BJ (cell line): ENCODE data around the gene KRT4. TPM values are rescaled to one million over a fixed set of nuclear protein-coding genes. Genes with fewer than 3 reads are reported as not detected.
A peak's percentile ranks its signal among the peaks of the same experiment; 100 is the strongest.

Source experiments
- CTCF ChIA-PET: fragments of 350-600 bp; formaldehyde crosslinking; extraction: SDS; loops from one replicate; lab custom pipeline; 2021; ENCODE audit warnings: antibody characterized with exemption, inconsistent platforms; lab: Yijun Ruan, JAX
- POLR2A ChIA-PET: fragments of 300-600 bp; sonication (Branson Sonifier 250); formaldehyde crosslinking; extraction: SDS; loops from one replicate; lab custom pipeline; 2021; ENCODE audit warnings: antibody characterized with exemption; lab: Charles Lee
- DNase-seq: peaks from one replicate; pipeline ENCODE4 v3.0.0-alpha.2; 2011; ENCODE audit warnings: low read depth
- H3K27me3 ChIP-seq: 2 replicates; pipeline ENCODE4 v1.6.0; 2011; ENCODE audit warnings: low read length; ENCODE audit not compliant: control insufficient read depth, insufficient read depth
- H3K36me3 ChIP-seq: 2 replicates; pipeline ENCODE4 v1.5.1; 2011; ENCODE audit warnings: low read length; ENCODE audit not compliant: control insufficient read depth, insufficient read depth
- H3K4me3 ChIP-seq: 2 replicates; pipeline ENCODE4 v1.5.1; 2011; ENCODE audit warnings: low read depth, mild to moderate bottlenecking, control low read depth, low read length
- polyA minus RNA-seq: library from RNA; depleted of rRNA, polyadenylated mRNA; stranded (reverse); fragments of >200 nt; gene quantifications from 2 replicates; pipeline ENCODE4 v1.2.3, GENCODE V29; 2011; rRNA and poly(A)+ RNA removed
- polyA plus RNA-seq: library from polyadenylated mRNA; depleted of rRNA; stranded (reverse); fragments of >200 nt; gene quantifications from 2 replicates; pipeline ENCODE4 v1.2.3, GENCODE V29; 2011; rRNA removed
- TF ChIP-seq, protein P1 (sequence below): IDR thresholded peaks from 2 replicates; pipeline ENCODE4 v1.5.1; 2011; ENCODE audit warnings: low read depth, mild to moderate bottlenecking, control low read depth, inconsistent platforms, low read length, moderate library complexity; ENCODE audit not compliant: insufficient read depth

KRT4 gene
- 0.06 and 0.12 TPM in 2 replicates for polyA plus RNA-seq
- not detected in 2 replicates for polyA minus RNA-seq

DNA sequence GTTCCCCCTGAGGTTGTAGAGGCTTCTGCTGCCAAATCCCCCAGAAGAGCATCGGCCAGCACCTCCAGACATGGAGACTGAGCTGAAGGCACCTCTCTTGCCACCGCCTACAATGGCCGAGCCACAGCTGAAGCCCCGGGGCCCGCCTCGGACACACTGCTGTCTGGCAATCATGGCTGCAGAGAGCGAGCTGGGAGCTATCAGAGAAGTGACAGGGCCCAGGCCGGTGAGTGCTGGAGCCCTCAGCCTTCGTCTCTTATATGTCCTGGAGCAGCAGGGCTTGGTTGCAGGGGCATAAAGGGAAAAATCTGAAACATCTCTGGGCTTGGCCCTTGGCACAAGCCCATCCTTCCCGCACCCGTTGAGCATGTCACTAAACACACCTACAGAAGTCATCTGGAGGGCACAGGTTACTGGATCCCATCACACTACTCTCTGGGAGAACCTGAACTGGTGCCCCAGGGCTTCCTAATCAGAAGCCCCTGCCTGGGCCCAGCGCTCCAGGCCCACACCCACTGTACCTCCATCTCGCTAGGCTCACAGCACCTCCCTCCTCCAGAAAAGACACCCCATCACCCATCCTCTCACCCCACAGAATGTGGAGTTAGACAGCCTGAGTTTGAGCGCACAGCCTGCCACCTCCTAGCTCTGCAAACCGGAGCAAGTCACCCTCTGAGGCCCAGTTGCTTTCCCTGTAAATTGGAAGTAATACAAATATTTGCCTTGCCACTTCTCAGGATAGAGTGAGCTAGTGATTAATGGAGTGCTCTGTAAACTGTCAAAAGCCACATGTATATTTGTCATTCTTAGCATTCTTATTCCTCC is at the start of gene KRT4:
KRT4 (minus strand) TSS at position 232 of the 825 bp plus-strand sequence; CDS start at position 174, 58 bp downstream.
- ChIA-PET POLR2A (interaction anchor here (0.6 kb wide), 1 partner anchor 245 kb away, joined by 3 read pairs; no protein-coding TSS in a partner anchor), CTCF (interaction anchor here (1.0 to 1.5 kb wide), 3 partner anchors 12 to 442 kb away, joined by 3 to 4 read pairs (median 4); no protein-coding TSS in a partner anchor)
- peak; percentile 25 for DNase-seq
- TF ChIP-seq, protein P1, sequence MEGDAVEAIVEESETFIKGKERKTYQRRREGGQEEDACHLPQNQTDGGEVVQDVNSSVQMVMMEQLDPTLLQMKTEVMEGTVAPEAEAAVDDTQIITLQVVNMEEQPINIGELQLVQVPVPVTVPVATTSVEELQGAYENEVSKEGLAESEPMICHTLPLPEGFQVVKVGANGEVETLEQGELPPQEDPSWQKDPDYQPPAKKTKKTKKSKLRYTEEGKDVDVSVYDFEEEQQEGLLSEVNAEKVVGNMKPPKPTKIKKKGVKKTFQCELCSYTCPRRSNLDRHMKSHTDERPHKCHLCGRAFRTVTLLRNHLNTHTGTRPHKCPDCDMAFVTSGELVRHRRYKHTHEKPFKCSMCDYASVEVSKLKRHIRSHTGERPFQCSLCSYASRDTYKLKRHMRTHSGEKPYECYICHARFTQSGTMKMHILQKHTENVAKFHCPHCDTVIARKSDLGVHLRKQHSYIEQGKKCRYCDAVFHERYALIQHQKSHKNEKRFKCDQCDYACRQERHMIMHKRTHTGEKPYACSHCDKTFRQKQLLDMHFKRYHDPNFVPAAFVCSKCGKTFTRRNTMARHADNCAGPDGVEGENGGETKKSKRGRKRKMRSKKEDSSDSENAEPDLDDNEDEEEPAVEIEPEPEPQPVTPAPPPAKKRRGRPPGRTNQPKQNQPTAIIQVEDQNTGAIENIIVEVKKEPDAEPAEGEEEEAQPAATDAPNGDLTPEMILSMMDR, result no peak
- Histone ChIP-seq H3K36me3 (no peaks in the 10 kb centered on the region), H3K4me3 (no peak within 1 kb of the TSS), H3K27me3 (peaks cover 20% of the 10 kb centered on the region)

DNA sequence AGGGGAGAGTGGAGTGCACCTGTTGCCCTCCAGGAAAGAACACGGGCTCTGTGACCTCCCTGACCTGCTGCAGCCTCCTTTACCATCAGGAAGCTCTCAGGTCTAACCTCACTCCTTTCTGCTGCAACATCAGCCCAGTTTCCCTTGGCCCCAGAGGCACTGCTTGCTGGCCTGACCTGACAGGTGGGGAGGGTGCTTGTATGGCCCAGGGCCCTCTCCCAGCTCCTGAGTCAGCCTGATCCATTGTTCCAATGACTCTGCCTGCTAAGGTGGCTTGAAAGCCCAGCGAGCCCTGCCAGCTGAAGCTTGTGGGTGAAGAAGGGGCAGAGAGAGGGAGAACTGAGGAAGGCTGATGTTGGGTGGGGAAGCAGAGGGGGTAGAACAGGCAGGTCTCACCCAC is 48.1 kb upstream of the KRT4 start:
- H3K36me3 ChIP-seq, result no peaks in the 10 kb centered on the region
- H3K4me3 ChIP-seq, result no peak overlapping the region
- no peak for DNase-seq
- H3K27me3 ChIP-seq, result no peaks in the 10 kb centered on the region
- POLR2A ChIA-PET, result no interaction called here
- CTCF ChIA-PET, result interaction anchor here (1.3 to 1.7 kb wide), 2 partner anchors 15 to 280 kb away, joined by 3 to 4 read pairs; no protein-coding TSS in a partner anchor
- TF ChIP-seq, protein P1, result no peak

DNA sequence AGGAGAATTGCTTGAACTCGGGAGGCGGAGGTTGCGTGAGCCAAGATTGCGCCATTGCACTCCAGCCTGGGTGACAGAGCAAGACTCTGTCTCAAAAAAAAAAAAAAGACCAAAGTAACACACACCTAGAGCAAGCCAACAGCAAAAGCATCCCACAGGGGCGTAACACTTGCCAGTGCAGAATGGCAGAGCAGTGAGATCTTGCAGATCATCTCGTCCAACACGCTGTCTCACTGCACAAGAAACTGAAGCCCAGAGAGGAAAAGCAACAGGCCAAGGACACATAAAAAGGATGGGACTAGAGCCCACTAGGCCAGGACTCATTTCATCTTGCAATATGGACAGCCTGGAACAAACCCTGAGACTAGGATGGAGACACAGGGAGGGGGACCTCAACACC is 47.6 kb upstream of the KRT4 start:
- Histone ChIP-seq H3K4me3 (no peak overlapping the region), H3K36me3 (no peaks in the 10 kb centered on the region), H3K27me3 (no peaks in the 10 kb centered on the region)
- POLR2A ChIA-PET, result no interaction called here
- CTCF ChIA-PET, result interaction anchor here (1.3 to 1.7 kb wide), 2 partner anchors 15 to 279 kb away, joined by 3 to 4 read pairs; no protein-coding TSS in a partner anchor
- no peak for DNase-seq
- TF ChIP-seq, protein P1, result no peak

DNA sequence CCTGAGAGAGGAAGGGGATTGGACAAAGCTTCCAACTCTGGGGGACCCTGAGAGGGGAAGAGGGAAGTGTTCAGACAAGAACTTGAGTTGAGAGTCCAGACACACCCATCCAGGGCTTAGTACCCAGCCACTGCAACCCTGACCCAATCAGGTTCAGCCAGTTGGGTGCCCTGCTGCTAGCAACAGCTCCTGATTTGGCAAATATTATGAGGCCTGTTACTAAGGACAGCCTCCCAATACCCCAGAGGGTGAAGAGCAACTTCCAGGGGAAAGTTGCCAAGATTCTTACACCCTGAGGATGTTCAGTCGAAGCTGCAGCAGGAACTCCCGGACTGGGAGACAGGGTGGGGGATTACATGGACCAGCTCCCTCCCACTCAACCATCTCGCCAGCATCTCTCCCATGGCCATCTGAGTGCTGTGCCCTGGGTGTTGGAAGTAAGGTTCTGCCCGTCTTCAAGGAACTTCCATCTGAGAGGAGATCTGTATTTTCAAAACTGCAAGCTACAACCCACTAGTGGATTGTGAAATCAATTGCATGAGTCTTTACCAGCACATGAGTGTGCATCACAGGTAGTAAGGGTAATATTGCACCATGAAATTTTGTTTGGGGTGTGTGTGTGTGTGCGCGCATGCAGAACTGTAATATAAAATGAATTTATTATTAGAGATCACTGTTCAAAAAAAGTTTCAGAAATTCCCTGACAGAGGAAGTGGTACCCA is 46.3 kb upstream of the KRT4 start:
- no peak for DNase-seq
- Histone ChIP-seq H3K27me3 (no peaks in the 10 kb centered on the region), H3K36me3 (no peaks in the 10 kb centered on the region), H3K4me3 (no peak overlapping the region)
- CTCF ChIA-PET, result interaction anchor here (1.1 kb wide), 2 partner anchors 277 to 717 kb away, joined by 3 read pairs; no protein-coding TSS in a partner anchor
- TF ChIP-seq, protein P1, result no peak
- POLR2A ChIA-PET, result interaction anchor here (0.6 kb wide), 1 partner anchor 154 kb away, joined by 3 read pairs; no protein-coding TSS in a partner anchor
